Left ventricle myocardium superior (tissue), 1 donor: ENCODE results near the gene STK17B. TPM values are rescaled to one million over a fixed set of nuclear protein-coding genes. Genes with fewer than 3 reads are reported as not detected.
"Not testable (repeated sequence)": the region's sequence is repeated elsewhere in the genome, so short reads cannot be mapped to it uniquely, and the experiment has no call there.

Source experiments
- ATAC-seq: fragments of 200-7000 bp; cut with Tn5 transposase; one replicate; pipeline ENCODE4 v1.9.1; 2020; ENCODE audit warnings: mild to moderate bottlenecking, moderate library complexity
- DNase-seq: peaks from one replicate; pipeline ENCODE4 v3.0.0-alpha.2; 2020
- intact Hi-C: fragments of 100-400 bp; cut with micrococcal nuclease; formaldehyde crosslinking; loops from one replicate; pipeline ENCODE4 v1.11.0; 2022
- total RNA-seq: library from RNA; stranded (reverse); fragmentation: NEBNext Ultra II Directional; extraction: Animal tissue kit (Norgen Biotek cat#: 25700); gene quantifications from one replicate; pipeline ENCODE4 v1.2.1, GENCODE V29; 2021
- donor health status: DM: no; HTN: yes; CAD: no; lungs with severe emphysema.

Gene STK17B
- total RNA-seq, 1 donor from 2014 or later, result 7.2 TPM

DNA sequence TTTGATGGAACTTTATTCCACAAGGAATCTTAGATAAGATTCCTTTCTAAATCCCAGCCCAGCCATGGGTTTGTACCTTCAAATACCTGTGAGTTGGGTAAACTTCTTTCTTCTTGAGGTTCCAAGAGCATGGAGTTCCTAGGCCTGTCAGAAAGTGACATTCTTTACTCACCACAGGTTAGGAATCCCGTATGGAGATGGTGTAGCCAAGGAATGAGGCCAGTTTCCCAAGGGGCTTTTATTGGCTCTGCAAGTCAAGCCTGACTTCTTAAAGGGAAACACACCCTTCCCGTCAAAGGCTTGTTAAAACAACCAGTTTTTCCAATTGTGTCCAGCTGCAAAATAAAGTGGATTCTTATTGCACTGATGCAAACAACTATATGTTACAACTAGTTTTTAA lies 45.8 kb downstream of the STK17B start:
- DNase-seq (no peak), ATAC-seq (no peak)
- intact Hi-C loops, result no loop called here

- DNase-seq (no peak), ATAC-seq (no peak)
- intact Hi-C loops, result no loop called here
These were observed 47.6 kb downstream of the STK17B start for GRCh38 chr2:196123679-196124373.

DNA sequence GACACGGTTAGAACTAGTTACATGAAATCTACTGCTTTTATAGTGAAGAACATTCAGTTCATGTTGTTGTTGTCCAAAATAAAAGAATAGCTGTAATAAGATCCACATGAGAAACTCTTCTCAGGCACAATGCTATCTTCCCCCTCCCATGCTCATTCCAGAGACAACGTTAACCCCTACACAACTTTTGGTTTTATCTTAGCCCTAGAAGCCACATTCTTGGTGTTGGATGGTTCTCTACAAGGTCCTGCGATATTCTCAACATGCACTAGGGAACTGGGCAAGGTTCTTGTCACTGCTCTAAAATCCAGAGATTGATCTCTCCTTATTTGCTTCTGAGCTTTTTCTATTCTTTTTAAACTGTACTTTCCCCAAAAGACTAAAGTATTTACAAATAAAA lies 51.5 kb downstream of the STK17B start:
- intact Hi-C loops, result no loop called here
- DNase-seq (no peak), ATAC-seq (no peak)

- no peak for DNase-seq
- ATAC-seq, result no peak
These were observed 54.1 kb downstream of the STK17B start for GRCh38 chr2:196117214-196117705.

GRCh38 chr2:196113061-196113974 lies 58.1 kb downstream of the STK17B start:
- intact Hi-C loops, result no loop called here
- ATAC-seq (peak; percentile 65), DNase-seq (no peak)

More at GRCh38 chr2:196117214-196117705, 54.1 kb downstream of the STK17B start:
- intact Hi-C loops, result no loop called here

GRCh38 chr2:196112418-196113034 lies 58.9 kb downstream of the STK17B start:
- intact Hi-C loops, result no loop called here
- ATAC-seq, result no peak

DNA sequence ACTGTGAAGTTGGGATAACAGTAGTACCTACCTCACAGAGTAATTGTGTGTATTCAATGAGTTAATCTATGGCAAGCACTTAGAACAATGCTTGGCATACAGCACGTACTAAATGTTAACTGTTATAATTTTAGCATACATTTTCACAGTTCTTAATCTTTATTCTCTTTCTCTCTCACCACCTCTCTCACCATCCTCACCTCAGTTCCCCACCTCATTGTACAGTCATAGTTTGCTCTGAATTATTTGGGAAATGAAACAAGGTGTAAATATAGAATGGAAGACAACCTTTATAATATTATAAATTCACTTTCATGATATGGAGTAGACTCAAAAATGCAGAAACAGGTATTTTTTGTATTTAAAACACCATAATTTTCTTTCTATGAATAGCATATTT lies 62.8 kb downstream of the STK17B start:
- no peak for ATAC-seq
- intact Hi-C loops, result no loop called here

More at GRCh38 chr2:196112418-196113034, 58.9 kb downstream of the STK17B start:
- no peak for DNase-seq

GRCh38 chr2:196105951-196106350 lies 65.4 kb downstream of the STK17B start:
- no peak for ATAC-seq
- no peak for DNase-seq
- intact Hi-C loops, result no loop called here

More for the DNA sequence above, 62.8 kb downstream of the STK17B start:
- DNase-seq, result no peak

DNA sequence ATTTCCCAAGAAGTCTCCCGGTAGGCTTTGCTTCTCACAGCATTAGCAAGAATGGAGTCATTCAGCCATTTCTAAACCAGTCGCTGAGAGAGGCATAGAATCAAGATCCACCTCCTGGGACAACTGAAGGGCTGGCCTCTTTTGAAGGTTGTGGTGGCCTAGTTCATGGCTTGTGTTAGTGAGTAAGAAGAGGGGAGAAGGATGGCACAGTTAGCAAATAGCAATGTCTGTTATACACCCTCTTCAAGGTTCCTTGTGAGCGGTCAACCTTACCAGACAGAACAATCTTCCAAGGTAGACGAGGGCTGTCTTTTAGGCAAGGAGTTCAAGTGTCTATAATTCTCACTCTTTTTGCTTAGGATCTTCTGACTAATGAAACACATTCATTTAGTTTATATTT lies 67.3 kb downstream of the STK17B start:
- intact Hi-C loops, result no loop called here
- no peak for DNase-seq
- ATAC-seq, result no peak

DNA sequence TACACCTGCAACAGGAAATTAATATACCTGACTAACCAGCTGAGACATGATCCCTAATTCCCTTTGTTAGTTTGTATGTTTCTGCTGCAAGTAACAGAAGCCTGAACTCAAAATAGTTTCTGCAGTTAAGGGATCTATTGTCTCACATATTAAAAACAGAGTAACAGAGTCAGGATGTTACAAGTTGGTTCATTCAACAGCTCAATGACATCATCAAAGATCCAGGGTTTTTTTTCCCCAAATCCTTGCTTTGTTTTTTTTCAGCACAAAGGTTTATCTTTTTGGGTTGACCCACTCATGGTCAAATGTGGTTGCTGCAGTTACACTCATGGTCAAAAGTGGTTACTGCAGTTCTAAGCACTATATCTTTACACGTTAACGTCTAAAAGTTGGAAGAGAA lies 67.8 kb downstream of the STK17B start:
- ATAC-seq, result no peak
- intact Hi-C loops, result no loop called here
- no peak for DNase-seq

DNA sequence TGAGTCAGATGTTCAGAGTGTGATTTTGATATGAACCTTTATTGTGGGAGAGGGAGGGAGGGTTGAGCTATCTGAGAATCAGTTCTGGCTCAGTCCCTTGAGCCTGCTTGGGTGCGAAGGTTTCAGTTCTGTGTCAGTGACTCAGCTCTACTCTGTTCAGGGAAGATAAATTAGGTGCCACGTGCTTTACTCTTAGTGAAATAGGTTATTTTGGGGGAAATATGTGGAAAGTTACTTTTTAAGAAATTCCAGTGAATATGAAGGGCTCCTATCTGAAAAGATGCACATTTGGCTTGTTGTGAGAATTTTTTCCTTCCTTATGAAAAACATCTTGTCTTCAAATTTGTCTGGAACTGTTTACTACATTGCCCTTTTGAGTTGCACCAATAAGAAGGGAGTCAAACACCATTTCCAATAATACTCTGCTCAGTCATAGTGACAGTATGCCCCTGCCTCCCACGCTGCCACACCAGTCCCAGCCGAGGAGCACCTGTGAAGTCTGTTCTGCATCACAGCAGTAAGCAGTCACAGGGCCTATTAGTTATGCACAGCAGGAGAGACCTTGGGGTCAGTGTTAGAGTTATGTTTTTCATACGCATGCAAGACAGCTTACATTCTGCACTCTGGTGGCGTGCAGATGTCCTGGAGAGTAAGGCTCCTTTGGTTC lies 69.9 kb downstream of the STK17B start:
- intact Hi-C loops, result no loop called here
- ATAC-seq, result no peak
- DNase-seq, result no peak

DNA sequence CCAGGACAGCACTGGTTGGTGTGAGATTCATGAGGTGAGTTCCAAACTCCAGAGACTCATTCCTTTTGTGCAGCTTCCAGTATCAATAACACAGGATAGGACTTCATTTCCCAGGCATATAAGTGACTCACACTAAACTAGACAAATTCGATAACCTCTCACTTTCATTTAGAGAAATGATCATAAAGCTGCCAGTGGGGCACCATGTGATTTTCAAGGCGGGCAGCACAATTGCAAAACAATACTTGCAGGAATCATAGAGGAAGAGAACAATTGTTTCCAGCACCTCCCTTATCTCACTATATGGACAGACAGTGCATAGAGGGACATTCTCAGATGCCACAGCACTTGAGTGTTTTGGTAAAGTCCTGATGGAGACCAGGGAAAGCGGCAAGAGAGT lies 71.5 kb downstream of the STK17B start:
- intact Hi-C loops, result no loop called here
- no peak for DNase-seq

GRCh38 chr2:196097864-196098660 lies 73.3 kb downstream of the STK17B start:
- intact Hi-C loops, result no loop called here
- no peak for ATAC-seq
- no peak for DNase-seq

More for the DNA sequence above, 71.5 kb downstream of the STK17B start:
- ATAC-seq, result no peak

GRCh38 chr2:196096982-196097745 lies 74.2 kb downstream of the STK17B start:
- DNase-seq, result no peak
- intact Hi-C loops, result no loop called here
- no peak for ATAC-seq

- DNase-seq, result no peak
- no peak for ATAC-seq
- intact Hi-C loops, result no loop called here
These were observed 75.1 kb downstream of the STK17B start for GRCh38 chr2:196096264-196096663.

GRCh38 chr2:196089448-196089847 lies 81.9 kb downstream of the STK17B start:
- not testable (repeated sequence) for DNase-seq

GRCh38 chr2:196088203-196088602 lies 83.2 kb downstream of the STK17B start:
- DNase-seq, result no peak
- peak; percentile 41 for ATAC-seq
- intact Hi-C loops, result no loop called here

More at GRCh38 chr2:196089448-196089847, 81.9 kb downstream of the STK17B start:
- ATAC-seq, intact Hi-C loops: not testable (repeated sequence)
